ENCODE data around the gene TMEM190. TPM values are rescaled to one million over a fixed set of nuclear protein-coding genes. Genes with fewer than 3 reads are reported as not detected.
A peak's percentile ranks its signal among the peaks of the same experiment; 100 is the strongest.
"Not testable (repeated sequence)": the region's sequence is repeated elsewhere in the genome, so short reads cannot be mapped to it uniquely, and the experiment has no call there.

The TMEM190 gene
- total RNA-seq, 1 donor from 2014 or later, result not detected

GRCh38 chr19:55418185-55418584 lies 41.6 kb downstream of the TMEM190 start:
- peak; percentile 55 to 76 for DNase-seq (ENCODE audit: low read depth in 2 of 2)

DNA sequence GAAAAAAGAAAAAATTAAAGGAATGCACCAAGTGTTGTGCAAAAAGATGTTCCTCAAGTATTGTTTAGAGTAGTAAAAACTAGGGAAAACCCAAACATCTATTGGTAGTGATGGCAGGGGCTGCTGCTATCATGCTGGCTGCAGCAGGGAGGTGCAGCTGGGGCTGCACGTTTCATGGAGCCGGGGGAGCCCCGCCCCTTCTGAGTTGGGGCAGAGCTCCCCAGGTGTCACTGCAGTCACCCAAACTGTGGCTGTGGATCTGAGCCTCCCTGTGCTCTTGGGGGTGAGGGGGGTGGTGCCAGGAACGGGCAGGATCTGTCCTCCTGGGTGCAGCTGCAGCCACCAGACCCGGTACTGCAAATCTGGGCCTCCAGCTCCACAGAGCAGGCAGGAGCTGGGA lies 42.5 kb downstream of the TMEM190 start:
- DNase-seq (ENCODE audit: low read depth in 2 of 2), result no peak

GRCh38 chr19:55419624-55420236 lies 43.1 kb downstream of the TMEM190 start:
- no peak for DNase-seq (ENCODE audit: low read depth in 2 of 2)

- DNase-seq (ENCODE audit: low read depth in 2 of 2), result not testable (repeated sequence)
These were observed 44.7 kb downstream of the TMEM190 start for GRCh38 chr19:55421281-55421680.

DNA sequence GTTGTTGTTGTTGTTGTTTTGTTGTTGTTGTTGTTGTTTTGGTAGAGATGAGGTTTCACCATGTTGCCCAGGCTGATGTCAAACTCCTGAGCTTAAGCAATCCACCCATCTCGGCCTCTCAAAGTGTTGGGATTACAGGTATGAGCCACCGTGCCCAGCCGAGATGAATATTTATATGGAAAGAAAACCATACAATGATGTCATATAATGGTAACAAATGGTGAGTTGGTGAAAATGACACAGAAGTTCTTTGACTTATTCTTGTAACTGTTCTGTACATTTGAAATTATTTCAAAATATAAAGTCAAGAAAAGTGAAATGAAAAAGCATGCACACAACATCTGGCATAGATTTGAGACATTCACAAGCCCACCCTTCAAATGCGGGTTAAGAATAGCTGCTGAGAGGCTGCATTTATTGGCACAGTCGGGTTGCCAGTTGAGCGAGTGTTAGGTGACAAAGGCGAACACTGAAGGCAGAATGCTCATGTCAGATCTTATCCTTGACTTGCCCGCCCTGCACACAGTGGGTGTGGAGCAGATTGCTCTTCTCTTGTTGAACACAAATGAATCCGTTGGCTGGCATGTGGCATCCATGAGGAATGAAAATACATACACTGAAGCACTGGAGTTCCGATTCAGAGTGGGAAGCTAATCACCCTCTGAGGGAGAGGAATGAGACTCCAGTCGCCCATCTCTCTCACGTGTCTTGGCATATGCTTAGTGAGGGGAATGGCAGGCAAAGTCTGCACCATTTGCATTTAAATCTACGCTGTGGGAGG lies 46.8 kb downstream of the TMEM190 start:
- no peak for DNase-seq (ENCODE audit: low read depth in 2 of 2)

- DNase-seq (ENCODE audit: low read depth in 2 of 2), result no peak
These were observed 47.9 kb downstream of the TMEM190 start for GRCh38 chr19:55424518-55424917.

GRCh38 chr19:55426042-55426441 lies 49.4 kb downstream of the TMEM190 start:
- DNase-seq (ENCODE audit: low read depth in 2 of 2), result no peak

Other genes with a start within 250 kb of the TMEM190 start
- gene TNNT1, start 227.6 kb upstream of the TMEM190 start, total RNA-seq, result 0.51 and 1.7 TPM in 2 replicates
- gene TNNI3, start 219.1 kb upstream of the TMEM190 start, total RNA-seq, result not detected in 2 replicates
- 0.26 and 0.38 TPM in 2 replicates for gene DNAAF3, start 210.2 kb upstream of the TMEM190 start, total RNA-seq
- gene SYT5, start 196.5 kb upstream of the TMEM190 start, total RNA-seq, result under 0.01 TPM in 1 of 2 replicates, not detected in the other
- gene PTPRH, start 167.3 kb upstream of the TMEM190 start, total RNA-seq, result 0.13 TPM in 2 replicates
- gene TMEM86B, start 148.1 kb upstream of the TMEM190 start, total RNA-seq, result 0.26 and 0.89 TPM in 2 replicates
- 19.9 and 34.9 TPM in 2 replicates for gene PPP6R1, start 117.8 kb upstream of the TMEM190 start, total RNA-seq
- 19.9 and 26.8 TPM in 2 replicates for gene HSPBP1, start 96.7 kb upstream of the TMEM190 start, total RNA-seq
- gene BRSK1, start 92.8 kb upstream of the TMEM190 start, total RNA-seq, result 0.39 and 1.3 TPM in 2 replicates
- gene TMEM150B, start 51.5 kb upstream of the TMEM190 start, total RNA-seq, result not detected in 2 replicates
- 3.2 and 4.6 TPM in 2 replicates for gene KMT5C, start 37.0 kb upstream of the TMEM190 start, total RNA-seq
- gene COX6B2, start 22.1 kb upstream of the TMEM190 start, total RNA-seq, result not detected in 2 replicates
- gene GARIN5B, start 13.6 kb upstream of the TMEM190 start, total RNA-seq, result not detected in 2 replicates
- gene IL11, start 6.4 kb upstream of the TMEM190 start, total RNA-seq, result under 0.01 and 0.13 TPM in 2 replicates
- gene TMEM238, start 7.5 kb downstream of the TMEM190 start, total RNA-seq, result 0.26 and 0.63 TPM in 2 replicates
- 126 and 262 TPM in 2 replicates for gene RPL28, start 9.1 kb downstream of the TMEM190 start, total RNA-seq
- gene UBE2S, start 31.0 kb downstream of the TMEM190 start, total RNA-seq, result 40.6 and 54.6 TPM in 2 replicates
- not detected in 2 replicates for gene SHISA7, start 66.5 kb downstream of the TMEM190 start, total RNA-seq
- gene ISOC2, start 84.8 kb downstream of the TMEM190 start, total RNA-seq, result 61.0 and 75.9 TPM in 2 replicates
- not detected in 2 replicates for gene C19orf85, start 87.9 kb downstream of the TMEM190 start, total RNA-seq
- 0.77 and 2.1 TPM in 2 replicates for gene ZNF628, start 99.8 kb downstream of the TMEM190 start, total RNA-seq
- gene NAT14, start 108.4 kb downstream of the TMEM190 start, total RNA-seq, result 8.9 and 9.1 TPM in 2 replicates
- under 0.01 and 0.13 TPM in 2 replicates for gene SSC5D, start 111.6 kb downstream of the TMEM190 start, total RNA-seq
- gene SBK2, start 160.3 kb downstream of the TMEM190 start, total RNA-seq, result not detected in 2 replicates
- 0.13 and 0.26 TPM in 2 replicates for gene SBK3, start 168.7 kb downstream of the TMEM190 start, total RNA-seq
- gene ZNF579, start 204.0 kb downstream of the TMEM190 start, total RNA-seq, result 1.9 and 3.5 TPM in 2 replicates
- gene FIZ1, start 222.7 kb downstream of the TMEM190 start, total RNA-seq, result 2.6 and 3.3 TPM in 2 replicates
- gene ZNF524, start 223.5 kb downstream of the TMEM190 start, total RNA-seq, result 6.9 and 11.9 TPM in 2 replicates
- gene ZNF865, start 228.8 kb downstream of the TMEM190 start, total RNA-seq, result 0.39 and 1.5 TPM in 2 replicates
- gene ZNF784, start 247.7 kb downstream of the TMEM190 start, total RNA-seq, result 3.3 and 4.9 TPM in 2 replicates